ENCODE results near the gene ERVW-1.

ERVW-1 gene

DNA sequence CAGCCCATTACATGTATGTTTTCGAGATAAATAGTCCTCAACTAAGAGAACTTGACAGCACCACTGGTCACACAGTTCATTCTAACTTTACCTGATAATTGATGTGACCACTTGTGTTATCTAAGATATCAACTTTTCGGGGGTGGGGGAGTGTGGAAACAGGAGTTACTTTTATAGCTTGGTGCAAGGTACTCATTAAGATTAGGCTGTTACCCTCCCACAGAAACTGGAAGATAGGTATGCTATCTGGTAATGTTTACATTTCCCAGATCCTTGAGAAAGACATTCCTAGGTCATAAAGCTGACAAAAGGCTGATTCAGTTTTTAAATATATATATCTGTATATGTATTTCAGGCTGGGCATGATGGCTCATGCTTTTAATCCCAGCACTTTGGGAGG is 11.1 kb downstream of the ERVW-1 start:
- H3K4me2 ChIP-seq, result no peak overlapping the region
- no peak overlapping the region for H3K27ac ChIP-seq
- no peak overlapping the region for H3K4me3 ChIP-seq (IDR thresholded peaks at IDR 0.05; ENCODE audit: insufficient read depth, low read depth, low read length)
- H4K20me1 ChIP-seq (ENCODE audit: insufficient read depth), result no peaks in the 10 kb centered on the region
- no peaks in the 10 kb centered on the region for H3K79me2 ChIP-seq (ENCODE audit: insufficient read depth, low read depth)
- H2AFZ ChIP-seq (ENCODE audit: low read depth), result no peak overlapping the region
- TF ChIP-seq, protein P1, sequence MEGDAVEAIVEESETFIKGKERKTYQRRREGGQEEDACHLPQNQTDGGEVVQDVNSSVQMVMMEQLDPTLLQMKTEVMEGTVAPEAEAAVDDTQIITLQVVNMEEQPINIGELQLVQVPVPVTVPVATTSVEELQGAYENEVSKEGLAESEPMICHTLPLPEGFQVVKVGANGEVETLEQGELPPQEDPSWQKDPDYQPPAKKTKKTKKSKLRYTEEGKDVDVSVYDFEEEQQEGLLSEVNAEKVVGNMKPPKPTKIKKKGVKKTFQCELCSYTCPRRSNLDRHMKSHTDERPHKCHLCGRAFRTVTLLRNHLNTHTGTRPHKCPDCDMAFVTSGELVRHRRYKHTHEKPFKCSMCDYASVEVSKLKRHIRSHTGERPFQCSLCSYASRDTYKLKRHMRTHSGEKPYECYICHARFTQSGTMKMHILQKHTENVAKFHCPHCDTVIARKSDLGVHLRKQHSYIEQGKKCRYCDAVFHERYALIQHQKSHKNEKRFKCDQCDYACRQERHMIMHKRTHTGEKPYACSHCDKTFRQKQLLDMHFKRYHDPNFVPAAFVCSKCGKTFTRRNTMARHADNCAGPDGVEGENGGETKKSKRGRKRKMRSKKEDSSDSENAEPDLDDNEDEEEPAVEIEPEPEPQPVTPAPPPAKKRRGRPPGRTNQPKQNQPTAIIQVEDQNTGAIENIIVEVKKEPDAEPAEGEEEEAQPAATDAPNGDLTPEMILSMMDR (conservative IDR thresholded peaks at IDR 0.05; ENCODE audit: low read depth, low read length), result no peak
- H3K27me3 ChIP-seq (ENCODE audit: insufficient read depth, low read depth), result no peaks in the 10 kb centered on the region
- H3K36me3 ChIP-seq (ENCODE audit: insufficient read depth), result no peaks in the 10 kb centered on the region
- no peaks in the 10 kb centered on the region for H3K4me1 ChIP-seq (ENCODE audit: low read depth, poor library complexity, severe bottlenecking)
- no peak overlapping the region for H3K9ac ChIP-seq

DNA sequence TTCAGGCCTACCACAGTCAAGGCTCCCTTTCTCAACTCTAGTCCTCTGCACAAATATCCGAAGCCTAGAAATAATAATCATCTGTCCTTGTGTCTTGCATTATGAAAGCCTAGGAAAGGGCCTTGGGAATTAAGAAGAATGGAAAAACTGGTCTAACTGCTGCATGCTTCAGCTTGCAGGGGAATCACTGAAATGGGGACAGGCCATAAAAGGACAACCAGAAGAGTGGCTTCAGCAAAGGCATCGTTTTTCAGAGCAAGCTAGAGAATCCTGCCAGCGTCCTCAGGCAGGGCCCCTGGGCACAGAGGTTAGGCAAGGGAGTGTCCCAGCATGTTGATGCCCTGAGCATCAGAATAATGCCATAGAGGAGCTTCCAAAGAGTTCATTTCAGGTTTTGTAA is 13.2 kb downstream of the ERVW-1 start:
- Histone ChIP-seq H3K36me3 (ENCODE audit: insufficient read depth) (no peaks in the 10 kb centered on the region), H3K9ac (no peak overlapping the region), H3K4me2 (no peak overlapping the region), H4K20me1 (ENCODE audit: insufficient read depth) (no peaks in the 10 kb centered on the region), H3K4me3 (IDR thresholded peaks at IDR 0.05; ENCODE audit: insufficient read depth, low read depth, low read length) (no peak overlapping the region), H3K27ac (no peak overlapping the region), H2AFZ (ENCODE audit: low read depth) (no peak overlapping the region), H3K79me2 (ENCODE audit: insufficient read depth, low read depth) (no peaks in the 10 kb centered on the region), H3K4me1 (ENCODE audit: low read depth, poor library complexity, severe bottlenecking) (no peaks in the 10 kb centered on the region), H3K27me3 (ENCODE audit: insufficient read depth, low read depth) (no peaks in the 10 kb centered on the region)
- TF ChIP-seq, protein P1 (conservative IDR thresholded peaks at IDR 0.05; ENCODE audit: low read depth, low read length), result no peak

DNA sequence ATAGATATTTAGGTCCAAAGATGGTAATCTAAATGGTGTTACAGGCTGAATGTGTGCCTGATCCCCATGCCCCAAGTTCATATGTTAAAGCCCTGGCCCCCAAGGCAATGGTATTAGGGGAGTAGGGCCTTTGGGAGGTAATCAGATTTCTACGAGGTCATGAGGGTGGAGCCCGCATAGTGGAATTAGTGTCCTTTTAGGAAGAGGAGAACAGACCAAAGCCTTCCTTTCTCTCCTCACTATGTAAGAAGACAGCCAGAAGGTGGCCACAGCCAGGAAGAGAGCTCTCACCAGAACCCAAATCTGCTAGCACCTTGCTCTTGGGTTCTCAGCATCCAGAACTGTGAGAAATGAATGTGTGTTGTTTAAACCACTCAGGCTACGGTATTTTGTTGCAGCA is 15.2 kb downstream of the ERVW-1 start:
- H3K79me2 ChIP-seq (ENCODE audit: insufficient read depth, low read depth), result no peaks in the 10 kb centered on the region
- H2AFZ ChIP-seq (ENCODE audit: low read depth), result no peak overlapping the region
- no peak overlapping the region for H3K4me3 ChIP-seq (IDR thresholded peaks at IDR 0.05; ENCODE audit: insufficient read depth, low read depth, low read length)
- H3K9ac ChIP-seq, result no peak overlapping the region
- TF ChIP-seq, protein P1 (conservative IDR thresholded peaks at IDR 0.05; ENCODE audit: low read depth, low read length), result no peak
- H3K4me2 ChIP-seq, result no peak overlapping the region
- H3K4me1 ChIP-seq (ENCODE audit: low read depth, poor library complexity, severe bottlenecking), result no peaks in the 10 kb centered on the region
- H3K27ac ChIP-seq, result no peak overlapping the region
- H4K20me1 ChIP-seq (ENCODE audit: insufficient read depth), result no peaks in the 10 kb centered on the region
- H3K36me3 ChIP-seq (ENCODE audit: insufficient read depth), result no peaks in the 10 kb centered on the region
- no peaks in the 10 kb centered on the region for H3K27me3 ChIP-seq (ENCODE audit: insufficient read depth, low read depth)

DNA sequence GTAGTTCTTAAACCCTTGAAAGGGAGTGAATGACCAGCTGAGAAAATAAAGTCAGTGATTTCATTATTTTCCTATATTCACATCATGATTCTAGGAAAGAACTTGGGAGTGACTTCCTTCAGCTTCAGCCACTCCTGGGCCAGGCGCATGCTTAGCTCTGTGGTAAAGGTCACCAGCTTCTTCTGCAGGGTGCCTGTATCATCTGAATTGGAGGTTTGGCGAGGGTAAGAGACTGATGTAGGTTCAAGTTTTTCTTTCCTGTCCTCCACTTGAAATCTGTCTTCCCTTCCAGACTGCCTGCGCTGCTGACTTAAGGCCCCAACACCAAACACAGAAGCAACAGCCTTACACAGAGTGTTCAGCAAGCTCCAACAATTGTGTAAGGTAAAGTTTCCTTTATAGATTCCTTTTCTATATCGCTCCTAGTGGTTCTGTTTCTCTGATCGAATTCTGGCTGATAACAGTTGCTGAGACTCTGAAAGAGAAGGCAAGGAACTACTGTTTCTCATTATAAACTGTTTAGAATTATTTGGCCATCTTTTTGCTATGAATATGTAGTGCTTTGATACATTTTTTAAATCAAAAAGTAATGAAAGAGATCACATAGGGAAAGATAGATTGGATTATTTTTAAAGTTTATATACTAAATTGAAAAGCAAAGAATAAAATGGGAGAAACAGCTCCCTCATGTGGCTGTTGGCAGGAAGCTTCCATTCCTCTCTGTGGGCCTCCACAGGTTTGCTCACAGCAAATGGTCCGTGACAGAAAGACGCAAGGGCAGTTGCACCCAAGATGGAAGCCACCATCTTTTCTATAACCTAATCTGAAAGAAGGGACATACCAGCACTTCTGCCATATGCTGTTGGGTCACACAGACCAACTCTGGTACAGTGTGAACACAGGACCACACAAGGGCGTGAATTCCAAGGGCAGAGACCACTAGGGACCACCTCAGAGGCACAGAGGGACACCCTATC is 16.4 kb downstream of the ERVW-1 start:
- Histone ChIP-seq H3K9ac (no peak overlapping the region), H3K4me1 (ENCODE audit: low read depth, poor library complexity, severe bottlenecking) (no peaks in the 10 kb centered on the region), H3K79me2 (ENCODE audit: insufficient read depth, low read depth) (no peaks in the 10 kb centered on the region), H3K27ac (no peak overlapping the region), H4K20me1 (ENCODE audit: insufficient read depth) (no peaks in the 10 kb centered on the region), H3K4me2 (0 out of 2 replicates have a peak overlapping the region, but pooled peaks have one; percentile 14), H3K27me3 (ENCODE audit: insufficient read depth, low read depth) (no peaks in the 10 kb centered on the region), H3K36me3 (ENCODE audit: insufficient read depth) (no peaks in the 10 kb centered on the region; the same call in 1 of the 2 replicates), H2AFZ (ENCODE audit: low read depth) (peak overlapping the region; percentile 49; the same call in 1 of the 2 replicates), H3K4me3 (IDR thresholded peaks at IDR 0.05; ENCODE audit: insufficient read depth, low read depth, low read length) (no peak overlapping the region)
- TF ChIP-seq, protein P1 (conservative IDR thresholded peaks at IDR 0.05; ENCODE audit: low read depth, low read length), result peak; percentile 97

Data from KMS-11 (cell line).